Astrocyte of the cerebellum (primary cell): ENCODE data around the gene SLC24A4.

Experiments
- DNase-seq: peaks from one replicate; pipeline ENCODE4 v3.0.0-alpha.2; 2011; ENCODE audit warnings: low read depth
- H3K4me3 ChIP-seq: 2 replicates; pipeline ENCODE4 v1.5.1; 2011; ENCODE audit warnings: mild to moderate bottlenecking, low read depth, low read length, moderate library complexity
- in situ Hi-C: cut with HindIII; loops from 2 replicates; pipeline ENCODE4 v1.10.0; 2017; ENCODE audit warnings: low sequenced_read_pairs
- TF ChIP-seq, protein P1 (sequence below): IDR thresholded peaks from 2 replicates; pipeline ENCODE4 v1.5.1; 2012; ENCODE audit warnings: low read length, low read depth, moderate library complexity, mild to moderate bottlenecking; ENCODE audit errors: missing control alignments

Gene SLC24A4

DNA sequence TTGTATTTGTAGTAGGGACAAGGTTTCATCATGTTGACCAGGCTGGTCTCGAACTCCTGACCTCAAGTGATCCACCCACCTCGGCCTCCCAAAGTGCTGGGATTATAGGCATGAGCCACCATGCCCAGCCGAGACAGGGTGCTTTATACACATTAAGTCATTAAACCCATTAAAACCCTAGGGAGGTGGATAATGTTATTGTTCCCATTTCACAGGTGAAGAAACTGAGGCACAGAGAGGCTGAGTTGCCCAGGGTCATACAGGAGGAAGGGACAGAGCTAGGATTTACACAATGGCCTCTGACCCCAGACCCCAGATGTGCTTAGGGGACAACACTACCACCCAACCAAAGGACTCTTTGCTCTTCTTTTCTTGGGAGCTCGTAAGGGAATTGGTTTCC is 139.6 kb downstream of the SLC24A4 start:
- no peak overlapping the region for H3K4me3 ChIP-seq
- TF ChIP-seq, protein P1, sequence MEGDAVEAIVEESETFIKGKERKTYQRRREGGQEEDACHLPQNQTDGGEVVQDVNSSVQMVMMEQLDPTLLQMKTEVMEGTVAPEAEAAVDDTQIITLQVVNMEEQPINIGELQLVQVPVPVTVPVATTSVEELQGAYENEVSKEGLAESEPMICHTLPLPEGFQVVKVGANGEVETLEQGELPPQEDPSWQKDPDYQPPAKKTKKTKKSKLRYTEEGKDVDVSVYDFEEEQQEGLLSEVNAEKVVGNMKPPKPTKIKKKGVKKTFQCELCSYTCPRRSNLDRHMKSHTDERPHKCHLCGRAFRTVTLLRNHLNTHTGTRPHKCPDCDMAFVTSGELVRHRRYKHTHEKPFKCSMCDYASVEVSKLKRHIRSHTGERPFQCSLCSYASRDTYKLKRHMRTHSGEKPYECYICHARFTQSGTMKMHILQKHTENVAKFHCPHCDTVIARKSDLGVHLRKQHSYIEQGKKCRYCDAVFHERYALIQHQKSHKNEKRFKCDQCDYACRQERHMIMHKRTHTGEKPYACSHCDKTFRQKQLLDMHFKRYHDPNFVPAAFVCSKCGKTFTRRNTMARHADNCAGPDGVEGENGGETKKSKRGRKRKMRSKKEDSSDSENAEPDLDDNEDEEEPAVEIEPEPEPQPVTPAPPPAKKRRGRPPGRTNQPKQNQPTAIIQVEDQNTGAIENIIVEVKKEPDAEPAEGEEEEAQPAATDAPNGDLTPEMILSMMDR, result no peak
- in situ Hi-C loops, result no loop called here
- no peak for DNase-seq

DNA sequence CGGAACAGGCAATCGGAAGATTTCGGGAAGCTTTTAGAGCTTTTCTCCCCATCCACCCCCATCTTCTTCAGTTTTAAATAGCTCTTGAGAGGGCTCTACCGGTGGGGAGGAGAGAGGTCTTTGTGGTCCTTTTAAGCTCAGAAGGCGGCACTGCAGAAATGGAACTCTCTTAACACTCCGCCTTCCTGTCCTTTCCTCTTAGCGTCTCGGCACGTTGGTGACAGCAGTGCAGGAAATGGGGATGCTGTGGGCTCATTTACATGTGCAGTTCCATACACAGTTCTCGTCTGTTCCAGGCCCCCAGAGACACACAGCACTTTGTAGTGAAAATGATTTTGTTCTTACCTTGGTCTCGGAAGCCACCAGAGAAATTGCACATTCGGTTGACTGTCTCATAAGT is 140.2 kb downstream of the SLC24A4 start:
- no peak overlapping the region for H3K4me3 ChIP-seq
- TF ChIP-seq, protein P1, result no peak
- in situ Hi-C loops, result no loop called here
- no peak for DNase-seq

DNA sequence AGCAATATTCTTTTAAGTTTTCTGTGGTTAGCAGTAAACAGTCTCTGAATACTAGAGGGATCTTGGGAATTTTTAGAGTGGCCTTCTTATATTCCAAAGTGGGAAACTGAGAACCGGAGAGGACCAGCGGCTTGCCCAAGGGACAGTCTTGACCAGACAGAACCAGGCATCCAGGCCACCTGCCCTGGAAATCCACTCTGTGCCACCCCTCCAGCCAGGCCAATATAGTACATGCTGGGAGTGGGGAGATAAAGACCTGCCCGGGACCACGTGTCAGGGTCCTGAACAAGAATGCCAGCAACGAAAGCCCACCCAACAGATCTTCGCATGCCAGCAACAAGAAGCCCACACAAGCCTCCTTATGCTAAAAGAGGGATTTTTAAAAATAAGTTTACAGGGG is 141.2 kb downstream of the SLC24A4 start:
- in situ Hi-C loops, result no loop called here
- no peak overlapping the region for H3K4me3 ChIP-seq
- TF ChIP-seq, protein P1, result no peak
- no peak for DNase-seq

DNA sequence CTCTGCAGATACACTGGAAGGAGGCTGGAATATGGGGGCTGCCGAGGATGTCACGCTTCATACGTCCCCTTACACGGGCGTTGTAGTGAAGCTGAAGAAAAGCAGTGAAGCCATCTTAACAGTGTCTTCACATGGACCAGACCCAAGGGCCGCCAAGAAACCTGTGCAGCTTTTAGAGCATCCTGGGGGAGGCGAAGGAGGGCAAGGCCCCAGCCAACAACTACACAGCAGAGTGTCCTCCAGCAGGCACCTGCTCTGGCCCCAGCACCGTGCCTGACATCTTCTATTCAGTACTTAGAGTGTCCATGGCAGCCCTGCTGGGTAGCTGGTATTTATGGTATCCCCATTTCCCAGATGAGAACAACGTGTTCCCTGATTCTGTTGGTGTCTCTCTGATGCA is 141.8 kb downstream of the SLC24A4 start:
- no peak for DNase-seq
- H3K4me3 ChIP-seq, result no peak overlapping the region
- in situ Hi-C loops, result no loop called here
- TF ChIP-seq, protein P1, result no peak

DNA sequence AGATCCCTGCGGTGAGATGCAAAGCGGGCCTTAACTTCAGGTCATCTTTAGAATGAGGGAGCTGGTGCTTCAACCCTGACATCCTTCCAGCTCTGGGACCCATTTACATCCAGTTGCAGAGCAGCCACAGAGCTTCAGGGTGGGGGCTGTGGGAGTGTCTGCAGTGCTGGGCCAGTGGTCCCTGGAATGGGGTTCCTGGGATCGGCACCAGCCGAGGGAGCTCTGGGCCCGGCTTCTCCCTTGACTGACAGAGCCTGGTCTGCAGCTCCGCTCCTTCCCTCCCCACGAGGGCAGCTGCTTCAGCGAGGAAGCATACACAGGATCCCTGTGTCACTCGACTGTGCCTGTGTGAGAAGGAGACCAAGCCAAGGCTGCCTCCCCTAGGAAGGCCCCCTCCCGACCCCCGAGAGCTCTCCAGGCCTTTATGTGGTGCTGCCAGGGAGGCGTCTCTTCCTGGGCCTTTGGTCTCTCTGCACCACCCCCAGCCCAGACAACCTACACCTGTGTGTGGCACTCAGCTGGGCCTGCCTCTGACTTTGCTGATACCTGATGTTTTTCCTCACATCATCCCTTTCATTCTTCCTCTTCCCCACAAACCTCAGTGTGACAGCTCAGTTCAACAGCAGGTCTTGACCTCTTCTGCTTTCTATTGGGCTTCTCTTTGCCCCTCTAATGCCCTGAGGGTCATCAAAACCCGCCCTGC is 142.5 kb downstream of the SLC24A4 start:
- TF ChIP-seq, protein P1, result no peak
- no peak for DNase-seq
- no peak overlapping the region for H3K4me3 ChIP-seq
- in situ Hi-C loops, result no loop called here

DNA sequence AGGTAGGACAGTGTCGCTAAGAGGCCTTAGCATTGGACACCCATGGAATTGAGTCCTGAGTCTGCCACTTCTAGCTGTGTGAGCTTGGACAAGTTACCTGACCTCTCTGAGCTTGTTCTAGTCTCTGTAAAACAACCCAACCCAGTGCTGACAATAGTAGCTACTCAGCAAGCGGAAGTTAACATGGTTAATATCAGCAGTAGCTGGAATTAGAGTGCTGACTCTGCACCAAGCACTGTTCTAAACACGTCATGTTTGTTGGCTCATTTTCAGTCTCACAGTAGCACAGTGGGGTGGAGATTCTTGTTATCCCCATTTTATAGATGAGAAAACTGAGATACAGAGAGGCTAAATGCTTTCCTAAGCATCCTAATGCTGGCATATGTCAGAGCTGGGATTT is 143.1 kb downstream of the SLC24A4 start:
- DNase-seq, result no peak
- H3K4me3 ChIP-seq, result no peak overlapping the region
- in situ Hi-C loops, result no loop called here
- TF ChIP-seq, protein P1, result no peak
